ENCODE measurements around the gene UBR2.
"Not testable (repeated sequence)": the region's sequence is repeated elsewhere in the genome, so short reads cannot be mapped to it uniquely, and the experiment has no call there.

Gene UBR2

GRCh38 chr6:42693725-42694323 lies 130.0 kb downstream of the UBR2 start:
- no peak for DNase-seq

GRCh38 chr6:42694586-42694985 lies 130.8 kb downstream of the UBR2 start:
- DNase-seq, result no peak

- no peak for DNase-seq
These were observed 132.9 kb downstream of the UBR2 start for GRCh38 chr6:42696526-42697267.

- DNase-seq, result no peak
These were observed 133.4 kb downstream of the UBR2 start for GRCh38 chr6:42697268-42697655.

GRCh38 chr6:42698217-42698616 lies 134.4 kb downstream of the UBR2 start:
- DNase-seq, result no peak

- DNase-seq, result no peak
These were observed 138.4 kb downstream of the UBR2 start for GRCh38 chr6:42702200-42702599.

GRCh38 chr6:42702786-42703185 lies 139.0 kb downstream of the UBR2 start:
- not testable (repeated sequence) for DNase-seq

- DNase-seq, result peak; percentile 6
These were observed 140.6 kb downstream of the UBR2 start for GRCh38 chr6:42704251-42704936.

GRCh38 chr6:42704937-42705374 lies 141.1 kb downstream of the UBR2 start:
- no peak for DNase-seq

GRCh38 chr6:42707595-42707994 lies 143.8 kb downstream of the UBR2 start:
- DNase-seq, result no peak

GRCh38 chr6:42708096-42708495 lies 144.3 kb downstream of the UBR2 start:
- no peak for DNase-seq

GRCh38 chr6:42709871-42710270 lies 146.0 kb downstream of the UBR2 start:
- no peak for DNase-seq

- DNase-seq, result peak; percentile 75
These were observed 146.5 kb downstream of the UBR2 start for GRCh38 chr6:42710316-42710715.

GRCh38 chr6:42711930-42712329 lies 148.1 kb downstream of the UBR2 start:
- no peak for DNase-seq

- DNase-seq, result no peak
These were observed 150.4 kb downstream of the UBR2 start for GRCh38 chr6:42714098-42714761.

GRCh38 chr6:42715871-42716270 lies 152.0 kb downstream of the UBR2 start:
- DNase-seq, result no peak

GRCh38 chr6:42720739-42721138 lies 156.9 kb downstream of the UBR2 start:
- no peak for DNase-seq

GRCh38 chr6:42722497-42722896 lies 158.7 kb downstream of the UBR2 start, which contains the start of gene PRPH2:
Gene PRPH2 (minus strand): TSS chr6:42722597. CDS start chr6:42722334, 263 bp downstream.
- no peak for DNase-seq

GRCh38 chr6:42724825-42725224 lies 161.0 kb downstream of the UBR2 start:
- no peak for DNase-seq

- no peak for DNase-seq
These were observed 162.2 kb downstream of the UBR2 start for GRCh38 chr6:42726026-42726425.

- DNase-seq, result peak; percentile 95
These were observed 162.8 kb downstream of the UBR2 start for GRCh38 chr6:42726485-42727086.

- peak; percentile 85 for DNase-seq
These were observed 163.3 kb downstream of the UBR2 start for GRCh38 chr6:42727087-42727611.

GRCh38 chr6:42727627-42728026 lies 163.8 kb downstream of the UBR2 start:
- no peak for DNase-seq
